ENCODE measurements around the gene SARDH. TPM values are rescaled to one million over a fixed set of nuclear protein-coding genes. Genes with fewer than 3 reads are reported as not detected.

Gene SARDH
- total RNA-seq, 1 donor from 2014 or later = 1.8 TPM

GRCh38 chr9:133733796-133734533, 4.2 kb downstream of the SARDH start:
- H3K36me3 ChIP-seq (ENCODE audit: control insufficient read depth, insufficient read depth, low read length) = no peaks in the 10 kb centered on the region
- no peak for TF ChIP-seq CTCF (IDR thresholded peaks at IDR 0.05; ENCODE audit: insufficient read depth, low read length, poor library complexity, severe bottlenecking)
- no peak for DNase-seq (ENCODE audit: low read depth)
- peaks cover 42% of the 10 kb centered on the region for H3K27me3 ChIP-seq (ENCODE audit: control insufficient read depth, insufficient read depth, low read length)
- no peak overlapping the region for H3K4me3 ChIP-seq (ENCODE audit: low read depth, low read length)

DNA sequence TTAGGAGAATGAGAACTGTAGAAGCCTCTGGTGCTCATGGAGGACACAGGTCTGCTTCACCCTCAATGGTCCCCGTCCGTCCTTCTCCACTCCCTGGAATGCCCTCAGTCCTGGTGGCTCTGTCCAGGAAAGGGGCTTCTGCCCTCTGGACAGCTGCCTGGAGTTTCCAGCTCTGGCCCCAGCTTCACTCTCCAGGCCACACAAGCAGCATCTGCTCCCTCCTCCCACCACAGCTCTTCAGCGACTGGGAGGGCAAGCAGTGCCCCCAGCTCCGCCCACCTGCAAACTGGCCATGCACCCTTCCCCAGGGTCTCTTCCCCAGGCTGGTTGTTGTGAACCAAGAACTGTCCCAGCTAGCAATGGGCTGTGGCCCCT, 4.7 kb downstream of the SARDH start:
- no peak overlapping the region for H3K4me3 ChIP-seq (ENCODE audit: low read depth, low read length)
- TF ChIP-seq CTCF (IDR thresholded peaks at IDR 0.05; ENCODE audit: insufficient read depth, low read length, poor library complexity, severe bottlenecking) = no peak
- DNase-seq (ENCODE audit: low read depth) = no peak
- H3K36me3 ChIP-seq (ENCODE audit: control insufficient read depth, insufficient read depth, low read length) = no peaks in the 10 kb centered on the region
- H3K27me3 ChIP-seq (ENCODE audit: control insufficient read depth, insufficient read depth, low read length) = peaks cover 37% of the 10 kb centered on the region

- H3K36me3 ChIP-seq (ENCODE audit: control insufficient read depth, insufficient read depth, low read length) = no peaks in the 10 kb centered on the region
- H3K4me3 ChIP-seq (ENCODE audit: low read depth, low read length) = no peak overlapping the region
- no peak for DNase-seq (ENCODE audit: low read depth)
- TF ChIP-seq CTCF (IDR thresholded peaks at IDR 0.05; ENCODE audit: insufficient read depth, low read length, poor library complexity, severe bottlenecking) = no peak
- H3K27me3 ChIP-seq (ENCODE audit: control insufficient read depth, insufficient read depth, low read length) = peaks cover 31% of the 10 kb centered on the region
Measured at GRCh38 chr9:133732639-133733408, 5.3 kb downstream of the SARDH start.

GRCh38 chr9:133731876-133732638, 6.1 kb downstream of the SARDH start:
- no peak for DNase-seq (ENCODE audit: low read depth)

More at GRCh38 chr9:133731876-133732638, 6.1 kb downstream of the SARDH start:
- Histone ChIP-seq H3K27me3 (ENCODE audit: control insufficient read depth, insufficient read depth, low read length) (peaks cover 28% of the 10 kb centered on the region), H3K36me3 (ENCODE audit: control insufficient read depth, insufficient read depth, low read length) (no peaks in the 10 kb centered on the region), H3K4me3 (ENCODE audit: low read depth, low read length) (no peak overlapping the region)
- TF ChIP-seq CTCF (IDR thresholded peaks at IDR 0.05; ENCODE audit: insufficient read depth, low read length, poor library complexity, severe bottlenecking) = no peak

Measured in kidney epithelial cell (primary cell).